GM12801 (cell line): ENCODE results near the gene CUL1.

ENCODE experiments used
- CTCF ChIP-seq: IDR thresholded peaks from one replicate; pipeline ENCODE4 v1.5.1; 2011; ENCODE audit warnings: control low read depth; ENCODE audit not compliant: insufficient read length; ENCODE audit errors: extremely low read depth

CUL1 gene

DNA sequence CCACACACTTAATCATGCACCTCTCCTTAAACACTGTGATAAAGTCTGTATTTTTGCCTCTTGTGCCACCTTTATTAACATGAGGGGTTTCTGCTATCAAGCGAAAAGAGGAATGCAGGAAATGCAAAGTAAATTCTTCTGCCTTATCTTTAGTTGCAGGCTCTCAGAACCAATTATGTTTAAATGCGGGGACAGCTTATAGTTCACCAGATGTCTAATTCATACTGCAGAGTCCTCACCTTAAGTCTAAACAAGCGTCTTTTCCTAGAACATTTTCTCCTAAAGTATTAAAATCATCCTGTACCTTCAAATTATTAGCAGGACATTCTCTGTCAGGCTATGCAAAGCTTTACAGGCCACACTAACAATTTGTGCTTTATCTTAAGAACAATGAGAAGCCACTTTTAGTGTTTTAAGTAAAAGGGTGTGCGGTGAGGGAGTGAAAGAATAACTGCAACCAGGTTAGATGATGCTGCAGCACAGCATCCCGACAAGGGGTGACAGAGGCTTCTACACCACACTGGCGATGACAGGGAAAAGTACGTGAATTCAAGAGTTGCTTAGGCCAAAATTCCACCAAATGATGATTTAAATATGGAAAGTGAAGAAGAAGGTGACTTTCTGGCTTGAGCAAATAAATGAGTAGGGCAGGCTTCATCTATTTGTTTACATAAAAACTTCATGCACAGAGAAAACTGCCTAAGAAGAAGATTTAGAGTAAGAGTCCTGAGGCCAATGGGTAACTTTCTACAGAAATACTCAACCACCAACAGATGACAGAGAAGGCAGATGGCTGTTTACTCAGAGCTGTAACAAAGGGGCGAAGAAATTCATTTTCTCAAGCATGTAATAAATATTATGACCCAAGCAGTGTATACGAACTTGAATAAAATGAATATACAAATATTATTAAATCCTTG is 149.4 kb downstream of the CUL1 start:
- TF ChIP-seq CTCF = no peak

GRCh38 chr7:148849393-148850098 is 150.8 kb downstream of the CUL1 start:
- TF ChIP-seq CTCF = no peak

DNA sequence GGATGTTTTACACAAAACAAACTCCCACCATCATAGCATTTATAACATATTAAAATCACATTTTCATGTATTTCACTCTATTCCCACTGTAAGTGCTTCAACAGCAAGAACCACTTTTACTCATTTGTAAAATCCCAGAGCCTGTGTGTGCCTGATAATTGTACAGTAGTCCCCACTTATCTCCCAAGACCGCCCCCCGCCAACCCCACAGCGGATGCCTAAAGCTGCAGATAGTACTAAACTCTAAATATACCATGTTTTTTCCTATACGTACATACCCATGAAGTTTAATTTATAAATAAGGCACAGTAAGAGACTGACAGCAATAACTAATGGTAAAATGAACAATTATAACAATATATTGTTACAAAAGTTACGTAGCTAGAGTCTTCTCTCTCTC is 151.9 kb downstream of the CUL1 start:
- TF ChIP-seq CTCF = no peak
